ENCODE results near the gene HELZ. TPM values are rescaled to one million over a fixed set of nuclear protein-coding genes. Genes with fewer than 3 reads are reported as not detected.

Gene HELZ
- total RNA-seq, 1 experiment from 2014 or later, result 49.8 TPM

DNA sequence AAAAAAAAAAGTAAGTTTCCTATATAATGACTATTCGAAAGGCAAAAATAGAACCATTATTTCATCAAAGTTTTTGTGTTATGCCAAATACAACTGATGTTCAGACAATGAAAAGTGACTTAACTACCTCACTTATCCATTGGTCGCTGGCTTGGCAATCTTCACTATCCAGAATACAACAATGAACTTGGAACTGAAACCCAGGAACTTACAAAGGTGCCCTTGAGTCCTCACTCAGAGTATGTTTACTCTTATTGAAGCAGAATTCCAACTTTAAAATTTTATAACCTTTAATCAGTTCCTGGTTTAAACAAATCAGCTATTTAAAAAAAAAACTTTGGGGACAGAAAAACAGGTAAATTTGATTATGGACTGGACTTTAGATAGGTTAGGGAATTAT lies 34.1 kb downstream of the HELZ start:
- Histone ChIP-seq H3K4me2 (ENCODE audit: insufficient read depth, insufficient read length, low read length) (no peak overlapping the region), H2AK5ac (ENCODE audit: insufficient read length, low read length) (no peak overlapping the region), H3K27ac (ENCODE audit: insufficient read length, low read depth, low read length) (no peak overlapping the region), H3K79me2 (ENCODE audit: insufficient read depth, low read length) (no peaks in the 10 kb centered on the region; the same call in 1 of the 2 replicates), H3K14ac (ENCODE audit: insufficient read depth, low read length) (no peak overlapping the region), H2BK5ac (ENCODE audit: insufficient read length, low read length) (no peak overlapping the region), H2BK20ac (ENCODE audit: low read depth, low read length, poor library complexity, severe bottlenecking) (no peak overlapping the region), H4K5ac (ENCODE audit: insufficient read length, low read depth, low read length) (no peak overlapping the region), H2BK120ac (ENCODE audit: low read depth, low read length, poor library complexity, severe bottlenecking) (no peak overlapping the region), H3K23me2 (ENCODE audit: insufficient read length, low read depth, low read length, poor library complexity, severe bottlenecking) (no peaks in the 10 kb centered on the region), H3K4ac (ENCODE audit: low read depth, low read length) (no peak overlapping the region), H3K79me1 (ENCODE audit: insufficient read depth, low read depth, low read length, poor library complexity, severe bottlenecking) (no peaks in the 10 kb centered on the region), H2BK15ac (ENCODE audit: low read depth, low read length) (no peak overlapping the region), H4K8ac (replicated peaks; ENCODE audit: insufficient read length, low read depth, low read length) (no peak overlapping the region), H3K27me3 (ENCODE audit: insufficient read depth, low read length) (no peaks in the 10 kb centered on the region), H3K9ac (ENCODE audit: extremely low read depth, insufficient read length, low read length) (no peak overlapping the region), H4K91ac (ENCODE audit: insufficient read length, low read depth, low read length) (no peak overlapping the region), H3K23ac (ENCODE audit: insufficient read length, low read depth, low read length) (no peak overlapping the region), H4K20me1 (ENCODE audit: control insufficient read depth, insufficient read depth, insufficient read length) (no peaks in the 10 kb centered on the region), H2AFZ (ENCODE audit: low read length) (no peak overlapping the region), H3K4me1 (ENCODE audit: insufficient read depth, low read length) (no peaks in the 10 kb centered on the region), H3T11ph (ENCODE audit: low read length) (no peak overlapping the region), H3K56ac (ENCODE audit: insufficient read length, low read depth, low read length) (no peak overlapping the region), H2BK12ac (ENCODE audit: insufficient read length, low read depth, low read length) (no peak overlapping the region), H3K18ac (ENCODE audit: insufficient read length, low read depth, low read length) (no peak overlapping the region), H3K9me3 (ENCODE audit: control insufficient read depth, low read depth, low read length) (no peaks in the 10 kb centered on the region)
- Mint-ChIP-seq H3K27ac (no peak overlapping the region), H3K9me3 (no peaks in the 10 kb centered on the region), H3K4me3 (no peak overlapping the region), H3K27me3 (ENCODE audit: low read depth) (no peaks in the 10 kb centered on the region), H3K4me1 (no peaks in the 10 kb centered on the region), H3K36me3 (ENCODE audit: insufficient read depth in 1 of 3, low read depth in 3 of 3) (peaks cover 0 to 15% (median 15%) of the 10 kb centered on the region in 3 experiments; a peak in 4 of 7 replicates)
- no peak for DNase-seq
- TF ChIP-seq, protein P1, sequence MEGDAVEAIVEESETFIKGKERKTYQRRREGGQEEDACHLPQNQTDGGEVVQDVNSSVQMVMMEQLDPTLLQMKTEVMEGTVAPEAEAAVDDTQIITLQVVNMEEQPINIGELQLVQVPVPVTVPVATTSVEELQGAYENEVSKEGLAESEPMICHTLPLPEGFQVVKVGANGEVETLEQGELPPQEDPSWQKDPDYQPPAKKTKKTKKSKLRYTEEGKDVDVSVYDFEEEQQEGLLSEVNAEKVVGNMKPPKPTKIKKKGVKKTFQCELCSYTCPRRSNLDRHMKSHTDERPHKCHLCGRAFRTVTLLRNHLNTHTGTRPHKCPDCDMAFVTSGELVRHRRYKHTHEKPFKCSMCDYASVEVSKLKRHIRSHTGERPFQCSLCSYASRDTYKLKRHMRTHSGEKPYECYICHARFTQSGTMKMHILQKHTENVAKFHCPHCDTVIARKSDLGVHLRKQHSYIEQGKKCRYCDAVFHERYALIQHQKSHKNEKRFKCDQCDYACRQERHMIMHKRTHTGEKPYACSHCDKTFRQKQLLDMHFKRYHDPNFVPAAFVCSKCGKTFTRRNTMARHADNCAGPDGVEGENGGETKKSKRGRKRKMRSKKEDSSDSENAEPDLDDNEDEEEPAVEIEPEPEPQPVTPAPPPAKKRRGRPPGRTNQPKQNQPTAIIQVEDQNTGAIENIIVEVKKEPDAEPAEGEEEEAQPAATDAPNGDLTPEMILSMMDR (conservative IDR thresholded peaks at IDR 0.05), result no peak
- WGBS (ENCODE audit: extremely low coverage, insufficient read length, low lambda C conversion rate), result no CpG with 5 or more reads among the region's 2 CpGs

Measured in H9 (cell line).